Right lung (tissue), 5 donors: ENCODE measurements around the gene HM13. TPM values are rescaled to one million over a fixed set of nuclear protein-coding genes. Genes with fewer than 3 reads are reported as not detected.
"Not testable (repeated sequence)": the region's sequence is repeated elsewhere in the genome, so short reads cannot be mapped to it uniquely, and the experiment has no call there.

Experiments used
- DNase-seq, 2 donors: peaks; one replicate each; pipeline ENCODE4 v3.0.0-alpha.2; 2013
- polyA plus RNA-seq, 5 donors: library from polyadenylated mRNA; unstranded; fragments of 120-200 nt; gene quantifications; one replicate each; pipeline versions ENCODE4 v1.2.1 to v1.2.3, GENCODE V29; 2013; ENCODE audit warnings: inconsistent platforms in 1 of 5, low replicate concordance in 1 of 5; ENCODE audit not compliant: insufficient read length in 5 of 5, insufficient read depth in 1 of 5

HM13 gene
- polyA plus RNA-seq, 5 donors = 89.6 to 130 (median 99.0) TPM

DNA sequence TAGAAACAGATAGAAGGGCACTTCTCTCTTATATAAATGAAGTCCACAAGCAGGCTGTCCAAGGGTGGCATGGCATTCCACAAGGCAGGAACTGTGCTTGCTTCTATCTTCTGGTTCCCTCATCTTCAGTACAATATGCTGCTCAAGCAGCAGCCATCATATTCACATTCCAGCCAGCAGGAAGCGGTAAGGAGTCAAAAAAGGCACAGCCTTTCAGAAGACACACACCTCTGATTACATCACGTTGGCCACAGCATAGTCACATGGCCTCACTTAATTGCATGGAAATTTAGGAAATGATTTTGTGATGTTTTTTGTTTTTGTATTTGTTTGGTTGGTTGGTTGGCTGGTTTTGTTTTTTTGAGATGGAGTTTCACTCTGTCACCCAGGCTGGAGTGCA lies 20.1 kb upstream of the HM13 start:
- DNase-seq = peak in 1 of 2 donors; percentile 27

- peak; percentile 87 to 90 for DNase-seq
Measured at GRCh38 chr20:31496761-31497295, 17.4 kb upstream of the HM13 start.

GRCh38 chr20:31497838-31498540 lies 16.3 kb upstream of the HM13 start:
- DNase-seq = no peak

DNA sequence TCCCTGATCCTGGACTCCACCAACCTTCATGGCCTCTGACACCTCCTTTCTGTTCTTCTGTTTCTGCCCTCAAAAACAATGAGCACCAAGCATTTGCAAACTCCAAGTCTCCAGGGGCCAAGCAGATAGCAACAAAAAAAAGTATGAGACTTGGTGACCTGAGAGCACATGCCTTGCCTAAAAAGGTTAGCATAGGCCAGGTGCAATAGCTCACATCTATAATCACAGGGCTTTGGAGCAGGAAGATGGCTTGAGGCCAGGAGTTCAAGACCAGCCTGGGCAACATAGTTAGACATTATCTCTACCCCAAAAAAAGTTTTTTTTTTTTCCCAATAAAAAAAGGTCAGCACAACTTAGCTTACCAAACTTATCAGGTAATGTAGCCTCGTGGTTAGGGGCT lies 13.7 kb upstream of the HM13 start:
- no peak for DNase-seq

DNA sequence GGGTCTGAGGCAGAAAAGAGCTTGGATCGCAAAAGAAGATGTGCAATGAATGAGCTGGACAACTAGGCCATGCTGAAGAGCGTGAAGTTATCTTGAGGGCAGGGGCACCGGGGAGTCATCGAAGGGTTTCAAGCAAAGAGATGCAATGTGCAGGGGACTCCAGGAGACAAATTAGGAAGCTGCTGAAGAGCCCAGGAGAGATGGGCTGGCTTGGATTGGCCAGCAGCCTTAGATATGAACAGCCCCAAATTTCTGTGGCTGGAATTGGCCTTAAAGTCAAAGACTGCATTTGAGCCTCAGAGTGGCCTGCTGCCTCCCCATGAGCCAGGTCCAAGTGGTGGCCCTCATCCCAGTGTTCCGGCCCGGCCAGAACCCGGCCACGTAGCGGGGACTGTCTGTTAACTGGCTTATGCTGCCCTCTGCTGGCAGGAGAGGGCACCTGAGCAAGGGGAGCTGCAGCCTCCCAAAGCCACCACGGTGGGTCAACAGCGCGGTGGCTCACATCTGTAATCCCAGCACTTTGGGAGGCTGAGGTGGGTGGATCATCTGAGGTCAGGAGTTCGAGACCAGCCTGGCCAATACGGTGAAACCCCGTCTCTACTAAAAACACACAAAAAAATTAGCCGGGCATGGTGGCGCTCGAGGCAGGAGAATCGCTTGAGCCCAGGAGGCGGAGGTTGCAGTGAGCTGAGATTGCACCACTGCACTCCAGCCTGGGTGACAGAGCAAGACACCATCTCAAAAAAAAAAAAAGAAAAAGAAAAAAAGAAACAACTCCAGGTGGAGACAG lies 11.2 kb upstream of the HM13 start:
- peak; percentile 76 to 81 for DNase-seq

DNA sequence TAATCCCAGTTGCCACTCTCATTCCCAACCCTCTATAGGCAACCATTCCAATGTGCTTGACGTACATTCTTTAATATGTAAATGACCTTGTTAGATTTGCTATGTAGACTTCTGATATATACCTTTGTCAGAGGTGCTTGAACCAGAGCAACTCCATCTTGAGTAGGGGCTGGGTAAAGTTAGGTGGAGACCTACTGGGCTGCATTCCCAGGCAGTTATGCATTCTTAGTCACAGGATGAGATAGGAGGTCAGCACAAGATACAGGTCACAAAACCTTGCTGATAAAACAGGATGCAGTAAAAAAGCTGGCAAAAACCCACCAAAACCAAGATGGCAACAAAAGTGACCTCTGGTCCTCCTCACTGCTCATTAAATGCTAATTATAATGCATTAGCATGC lies 8.3 kb upstream of the HM13 start:
- DNase-seq = no peak

DNA sequence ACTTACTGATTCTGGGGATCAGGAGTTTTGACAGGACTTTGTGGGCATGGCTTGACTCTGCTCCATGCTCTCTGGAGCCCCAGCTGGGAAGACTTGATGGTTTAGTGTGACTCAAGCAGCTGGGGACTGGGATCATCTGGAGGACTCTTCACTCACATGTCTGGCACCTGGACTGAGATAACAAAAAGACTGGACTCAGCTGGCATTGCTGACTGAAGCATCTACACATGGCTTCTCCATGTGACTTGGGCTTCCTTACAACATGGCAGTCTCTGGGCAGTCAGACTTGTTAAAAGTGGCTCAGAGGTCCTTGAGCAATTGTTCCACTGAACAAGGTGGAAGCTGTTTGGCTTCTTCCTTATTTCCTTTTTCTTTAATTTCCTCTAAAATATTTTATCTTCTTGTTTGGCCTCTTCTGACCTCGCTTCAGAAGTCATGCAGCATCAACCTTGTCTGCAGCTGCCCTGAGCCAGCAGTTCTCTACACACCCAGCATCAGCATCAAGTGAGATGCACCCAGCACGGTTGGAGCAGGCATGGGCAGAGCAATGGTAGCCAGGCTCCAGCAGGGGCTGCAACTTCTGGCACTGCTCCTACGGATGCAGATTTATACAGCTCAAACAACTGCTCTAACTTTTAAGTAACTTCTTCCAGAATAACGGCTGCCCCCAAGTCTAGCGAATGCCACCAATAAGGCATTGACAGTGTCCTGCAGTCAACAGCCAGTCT lies 5.6 kb upstream of the HM13 start:
- DNase-seq = no peak

- DNase-seq = no peak
Measured at GRCh38 chr20:31515072-31515774, 981 bp downstream of the HM13 start.

DNA sequence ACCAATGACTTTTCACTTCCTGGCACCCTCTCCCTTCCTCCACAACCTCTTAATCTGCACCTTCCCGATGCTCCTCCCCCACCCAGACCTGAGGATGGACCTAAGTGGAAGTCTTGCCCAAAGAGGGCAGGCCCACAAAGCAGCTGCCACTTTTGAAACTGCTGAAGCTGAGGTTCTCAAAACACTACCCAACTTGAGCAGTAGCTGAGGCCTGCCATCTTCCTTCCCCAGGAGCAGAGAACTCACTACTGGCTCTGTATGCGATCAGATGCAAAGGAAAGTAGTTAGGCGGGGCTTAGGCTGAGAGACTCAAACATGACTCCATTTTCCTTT lies 1.5 kb downstream of the HM13 start:
- no peak for DNase-seq

DNA sequence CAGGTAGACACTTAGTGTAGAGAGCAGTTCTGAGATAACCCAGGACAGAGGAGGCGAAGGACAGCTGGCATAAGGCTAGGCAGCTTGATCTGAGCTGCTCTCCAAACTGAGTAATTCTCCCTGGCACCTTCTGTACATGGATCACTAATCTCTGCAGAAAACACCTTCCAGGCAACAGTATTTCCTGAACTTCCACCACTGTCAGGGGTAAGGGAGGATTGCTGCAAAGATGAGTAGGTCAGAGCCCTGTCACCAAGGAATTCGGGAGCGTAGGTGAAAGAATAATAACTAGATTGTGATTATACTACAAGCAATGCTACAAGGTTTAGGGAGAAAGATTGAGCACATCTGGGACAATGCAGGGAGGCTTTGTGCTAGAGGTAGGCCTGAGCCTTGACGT lies 1.9 kb downstream of the HM13 start:
- no peak for DNase-seq

- DNase-seq = no peak
Measured at GRCh38 chr20:31516651-31517050, 2.4 kb downstream of the HM13 start.

GRCh38 chr20:31517373-31517772 lies 3.1 kb downstream of the HM13 start:
- no peak for DNase-seq

GRCh38 chr20:31521267-31521666 lies 7.0 kb downstream of the HM13 start:
- not testable (repeated sequence) for DNase-seq

DNA sequence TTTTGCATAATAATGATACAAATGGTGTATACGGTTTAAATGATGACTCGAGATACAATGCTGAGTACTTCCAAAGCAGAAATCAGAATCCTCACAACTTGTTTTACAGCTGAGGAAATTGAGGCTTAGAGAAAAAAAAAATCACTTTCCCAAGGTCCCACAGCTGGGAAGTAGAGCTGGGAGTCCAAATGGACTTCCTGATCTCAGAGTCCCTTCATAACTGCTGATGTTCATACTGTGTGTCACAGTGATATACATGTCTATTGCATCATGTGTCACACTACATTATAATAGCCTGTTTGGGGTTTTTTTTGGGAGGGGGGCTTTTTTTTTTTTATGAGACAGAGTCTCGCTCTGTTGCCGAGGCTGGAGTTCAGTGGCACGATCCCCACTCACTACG lies 8.5 kb downstream of the HM13 start:
- no peak for DNase-seq

DNA sequence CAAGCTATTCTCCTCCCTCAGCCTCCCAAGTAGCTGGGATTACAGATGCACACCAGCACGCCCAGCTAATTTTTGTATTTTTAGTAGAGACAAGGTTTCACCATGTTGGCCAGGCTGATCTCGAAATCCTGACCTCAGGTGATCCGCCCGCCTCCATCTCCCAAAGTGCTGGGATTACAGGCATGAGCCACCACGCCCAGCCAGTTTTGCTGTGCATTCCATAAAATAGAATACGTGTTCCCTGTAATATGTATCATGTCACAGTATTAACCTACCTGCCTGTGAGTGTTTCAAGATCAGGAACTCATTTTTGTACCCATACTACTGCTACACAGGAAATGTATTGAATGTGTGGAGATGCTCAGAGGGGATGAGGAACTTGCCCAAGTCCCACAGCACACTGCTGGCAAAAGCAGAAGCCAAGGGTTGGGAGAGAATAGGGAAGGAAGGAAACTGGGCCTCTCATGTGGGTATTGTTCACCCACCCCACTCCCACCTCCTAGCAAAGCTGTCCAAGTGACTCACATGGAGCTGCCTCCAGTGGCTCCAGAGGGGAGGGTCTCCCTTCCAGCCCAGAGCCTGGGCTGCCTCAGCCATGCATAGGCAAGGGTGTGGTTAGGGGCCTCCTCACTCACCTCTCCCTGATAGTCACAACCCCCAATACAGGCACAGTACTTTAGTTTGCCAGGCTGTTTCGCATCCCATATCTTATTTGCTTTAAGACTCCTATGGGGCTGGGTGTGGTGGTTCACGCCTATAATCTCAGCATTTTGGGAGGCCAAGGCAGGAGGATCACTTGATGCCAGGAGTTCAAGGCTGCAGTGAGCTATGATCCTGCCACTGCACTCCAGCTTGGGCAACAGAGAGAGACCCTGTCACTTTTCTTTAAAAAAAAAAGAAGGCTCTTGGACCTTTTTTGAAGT lies 9.4 kb downstream of the HM13 start:
- DNase-seq = no peak

- no peak for DNase-seq
Measured at GRCh38 chr20:31527266-31527665, 13.0 kb downstream of the HM13 start.

DNA sequence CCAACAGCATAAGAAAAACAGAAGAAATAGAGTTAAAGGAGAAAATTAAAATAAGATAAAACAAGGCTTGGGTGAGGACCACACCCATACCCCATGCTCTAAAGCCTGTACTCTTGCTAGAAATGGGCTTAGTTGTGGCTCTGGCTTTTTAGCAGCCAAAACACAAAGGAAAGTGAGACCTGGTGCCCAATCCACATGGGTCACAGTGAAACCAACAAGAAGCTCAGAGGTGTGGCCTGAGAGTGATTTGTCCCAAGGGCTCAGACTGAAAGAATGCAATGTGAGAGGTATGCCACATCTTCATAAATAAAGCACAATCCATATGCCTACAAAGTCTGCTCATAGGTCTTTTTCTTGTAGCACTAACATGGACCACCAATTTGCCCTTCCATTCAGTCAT lies 21.1 kb downstream of the HM13 start:
- no peak for DNase-seq

- DNase-seq = no peak
Measured at GRCh38 chr20:31536575-31536974, 22.3 kb downstream of the HM13 start.

DNA sequence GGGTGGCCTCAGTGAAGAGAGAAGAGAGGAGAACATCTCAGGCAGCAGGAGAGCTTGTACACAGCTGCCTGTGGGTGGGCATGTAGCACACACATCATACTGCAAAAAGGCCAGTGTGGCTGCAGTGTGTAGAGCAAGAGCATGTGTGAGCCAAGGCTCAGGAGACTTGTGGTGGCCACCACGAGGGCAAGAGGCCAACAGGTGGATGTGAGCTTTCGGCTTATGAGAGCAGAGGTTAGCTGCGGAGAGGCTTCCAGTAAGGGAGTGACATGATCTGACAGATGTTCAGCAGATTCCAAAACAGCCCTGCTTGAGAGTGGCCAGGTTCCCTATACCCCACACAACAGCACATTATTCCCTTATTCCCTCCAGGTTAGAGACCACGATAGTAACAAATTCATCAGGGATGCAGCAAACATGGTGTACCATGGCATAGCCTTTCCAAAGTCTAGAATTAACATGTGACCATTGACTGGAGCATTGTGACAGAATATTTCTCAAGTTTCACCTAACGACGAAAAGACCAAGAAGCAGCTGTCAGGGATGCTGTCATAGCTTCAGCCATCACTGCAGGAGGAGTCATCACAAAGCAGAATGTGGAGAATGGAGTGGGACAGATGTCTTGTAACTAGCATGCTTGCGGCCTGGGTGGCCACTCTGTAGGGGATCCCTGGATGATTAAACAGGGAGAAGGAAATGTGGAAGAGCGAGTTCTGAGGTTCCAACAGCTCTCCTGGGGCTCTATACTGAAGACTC lies 23.1 kb downstream of the HM13 start:
- no peak for DNase-seq

DNA sequence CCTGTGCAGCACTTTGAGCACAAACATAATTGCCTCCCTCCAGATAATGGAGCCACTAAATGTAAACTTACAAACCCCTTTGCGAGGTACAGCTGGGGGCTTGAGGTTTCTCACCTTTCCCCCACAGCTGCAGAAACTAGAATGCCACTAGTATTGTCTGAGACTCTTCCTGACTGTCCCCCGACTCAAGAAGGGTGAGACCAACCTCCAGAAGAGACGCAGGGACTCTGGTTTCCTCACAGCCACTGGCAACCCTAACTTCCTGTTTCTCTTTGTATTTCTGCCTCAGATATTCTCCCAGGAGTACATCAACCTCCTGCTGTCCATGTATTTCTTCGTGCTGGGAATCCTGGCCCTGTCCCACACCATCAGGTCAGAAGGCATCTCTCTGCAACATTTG lies 23.6 kb downstream of the HM13 start:
- no peak for DNase-seq
